Omental fat pad (tissue), 4 donors: Measurements from ENCODE around the gene CARD18. TPM values are rescaled to one million over a fixed set of nuclear protein-coding genes. Genes with fewer than 3 reads are reported as not detected.

ENCODE experiments used
- ATAC-seq: fragments of 150-250 bp; one replicate; pipeline ENCODE4 v1.9.1; 2016; ENCODE audit warnings: mild to moderate bottlenecking, moderate library complexity; ENCODE audit not compliant: low FRiP score
- DNase-seq: peaks from one replicate; pipeline ENCODE4 v3.0.0-alpha.2; 2019; ENCODE audit warnings: low spot score
- total RNA-seq, 4 donors: library from RNA; depleted of rRNA; stranded (reverse); fragments of >200 nt; gene quantifications; one replicate each; pipeline ENCODE4 v1.1.0, GENCODE V29; 2016
- TF ChIP-seq, protein P1 (sequence below), 3 donors: fragments of 450-650 bp; IDR thresholded peaks; one replicate each; pipeline ENCODE4 v1.5.1; 2016 to 2017; ENCODE audit warnings: antibody characterized with exemption in 3 of 3, mild to moderate bottlenecking in 3 of 3, moderate library complexity in 2 of 3

The CARD18 gene
- total RNA-seq, 4 donors from 2014 or later, result not detected

DNA sequence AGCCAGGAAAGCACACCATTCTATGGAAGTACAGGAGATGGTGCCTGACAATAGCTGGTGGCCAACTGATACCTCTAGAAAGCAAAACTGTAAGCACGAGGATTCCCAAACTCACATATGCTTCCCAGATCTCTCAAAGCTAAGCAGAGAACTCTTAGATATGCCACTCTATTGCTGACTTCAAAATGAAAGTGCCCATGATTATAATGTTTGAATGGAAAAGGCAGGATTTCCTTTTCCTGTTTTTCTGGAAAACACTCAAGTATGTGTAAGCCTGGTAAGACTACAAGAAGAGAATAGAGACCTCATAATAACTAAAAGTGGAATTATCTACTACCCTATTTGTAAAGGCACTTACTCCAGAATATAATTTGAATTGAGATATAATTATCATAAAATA lies 2.6 kb upstream of the CARD18 start:
- ATAC-seq, result no peak
- no peak for DNase-seq
- TF ChIP-seq, protein P1, sequence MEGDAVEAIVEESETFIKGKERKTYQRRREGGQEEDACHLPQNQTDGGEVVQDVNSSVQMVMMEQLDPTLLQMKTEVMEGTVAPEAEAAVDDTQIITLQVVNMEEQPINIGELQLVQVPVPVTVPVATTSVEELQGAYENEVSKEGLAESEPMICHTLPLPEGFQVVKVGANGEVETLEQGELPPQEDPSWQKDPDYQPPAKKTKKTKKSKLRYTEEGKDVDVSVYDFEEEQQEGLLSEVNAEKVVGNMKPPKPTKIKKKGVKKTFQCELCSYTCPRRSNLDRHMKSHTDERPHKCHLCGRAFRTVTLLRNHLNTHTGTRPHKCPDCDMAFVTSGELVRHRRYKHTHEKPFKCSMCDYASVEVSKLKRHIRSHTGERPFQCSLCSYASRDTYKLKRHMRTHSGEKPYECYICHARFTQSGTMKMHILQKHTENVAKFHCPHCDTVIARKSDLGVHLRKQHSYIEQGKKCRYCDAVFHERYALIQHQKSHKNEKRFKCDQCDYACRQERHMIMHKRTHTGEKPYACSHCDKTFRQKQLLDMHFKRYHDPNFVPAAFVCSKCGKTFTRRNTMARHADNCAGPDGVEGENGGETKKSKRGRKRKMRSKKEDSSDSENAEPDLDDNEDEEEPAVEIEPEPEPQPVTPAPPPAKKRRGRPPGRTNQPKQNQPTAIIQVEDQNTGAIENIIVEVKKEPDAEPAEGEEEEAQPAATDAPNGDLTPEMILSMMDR (IDR thresholded peaks at IDR 0.05), result no peak

DNA sequence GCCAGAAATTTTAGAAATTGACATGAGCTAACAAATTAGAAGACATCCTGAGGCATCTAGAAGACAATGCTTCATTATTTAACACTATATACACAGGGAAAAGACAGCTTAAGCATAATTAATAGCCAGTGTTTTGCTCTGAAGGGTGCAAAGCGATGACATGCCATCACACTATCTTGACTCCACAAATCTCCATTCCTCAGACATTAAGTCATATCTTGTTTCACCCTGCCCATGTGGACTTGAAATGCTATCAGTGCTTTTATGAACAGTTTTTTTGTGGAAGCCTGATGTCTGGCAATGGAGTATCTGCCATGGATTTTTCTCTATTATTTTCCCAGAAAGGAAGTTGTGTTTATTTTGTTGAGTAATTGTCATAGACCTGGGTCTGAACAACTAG lies 2.3 kb downstream of the CARD18 start:
- DNase-seq (no peak), ATAC-seq (no peak)
- TF ChIP-seq, protein P1 (IDR thresholded peaks at IDR 0.05), result no peak

DNA sequence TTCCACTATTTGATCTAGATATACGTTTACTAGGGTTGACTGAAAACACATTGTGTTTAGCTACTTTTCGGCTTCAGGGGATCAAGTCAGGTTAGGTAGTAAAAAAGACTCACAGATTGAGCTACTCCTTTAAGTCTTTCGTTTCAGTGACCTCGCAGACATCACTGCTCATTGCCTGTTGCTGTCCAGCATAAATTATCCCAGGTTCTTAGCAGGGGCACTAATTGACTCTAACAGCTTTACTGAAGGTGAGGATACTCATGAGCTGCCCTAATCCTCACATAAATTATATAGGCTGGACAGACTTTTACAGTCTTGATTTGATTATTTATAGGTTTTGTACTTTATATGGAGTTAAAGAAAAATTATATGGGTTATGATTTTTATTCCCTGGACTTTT lies 3.7 kb downstream of the CARD18 start:
- TF ChIP-seq, protein P1 (IDR thresholded peaks at IDR 0.05), result no peak
- no peak for ATAC-seq
- DNase-seq, result no peak

DNA sequence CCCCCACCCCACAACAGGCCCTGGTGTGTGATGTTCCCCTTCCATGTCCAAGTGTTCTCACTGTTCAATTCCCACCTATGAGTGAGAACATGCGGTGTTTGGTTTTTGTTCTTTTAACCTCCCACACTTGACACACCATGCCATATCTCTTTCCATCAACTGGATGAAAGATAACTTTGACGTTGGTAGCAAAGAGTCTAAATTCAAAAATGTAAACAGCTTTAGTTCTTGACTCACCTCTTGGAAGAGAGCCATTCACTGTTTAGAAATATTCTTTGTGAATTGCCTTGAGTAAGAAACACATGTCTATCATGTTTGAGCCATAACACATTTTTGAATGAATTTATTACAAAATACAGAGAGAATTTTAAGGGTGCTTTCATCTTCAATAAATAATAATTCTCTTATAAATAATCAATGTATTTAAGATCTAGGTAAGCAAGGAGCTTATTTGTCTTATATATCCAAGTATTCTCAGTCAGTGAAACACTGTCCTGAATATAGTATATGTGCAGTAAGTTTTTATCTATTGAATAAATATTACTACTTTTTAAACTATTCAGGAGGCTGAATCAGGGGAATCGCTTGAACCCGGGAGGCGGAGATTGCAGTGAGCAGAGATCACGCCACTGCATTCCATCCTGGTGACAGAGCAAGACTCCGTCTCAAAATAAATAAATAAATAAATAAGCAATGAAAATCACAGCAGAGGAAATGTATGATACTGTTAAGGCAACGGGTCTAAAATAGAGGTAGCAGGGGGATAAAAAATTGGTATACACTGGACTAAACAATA lies 6.7 kb downstream of the CARD18 start:
- DNase-seq (no peak), ATAC-seq (no peak)
- TF ChIP-seq, protein P1 (IDR thresholded peaks at IDR 0.05), result no peak

DNA sequence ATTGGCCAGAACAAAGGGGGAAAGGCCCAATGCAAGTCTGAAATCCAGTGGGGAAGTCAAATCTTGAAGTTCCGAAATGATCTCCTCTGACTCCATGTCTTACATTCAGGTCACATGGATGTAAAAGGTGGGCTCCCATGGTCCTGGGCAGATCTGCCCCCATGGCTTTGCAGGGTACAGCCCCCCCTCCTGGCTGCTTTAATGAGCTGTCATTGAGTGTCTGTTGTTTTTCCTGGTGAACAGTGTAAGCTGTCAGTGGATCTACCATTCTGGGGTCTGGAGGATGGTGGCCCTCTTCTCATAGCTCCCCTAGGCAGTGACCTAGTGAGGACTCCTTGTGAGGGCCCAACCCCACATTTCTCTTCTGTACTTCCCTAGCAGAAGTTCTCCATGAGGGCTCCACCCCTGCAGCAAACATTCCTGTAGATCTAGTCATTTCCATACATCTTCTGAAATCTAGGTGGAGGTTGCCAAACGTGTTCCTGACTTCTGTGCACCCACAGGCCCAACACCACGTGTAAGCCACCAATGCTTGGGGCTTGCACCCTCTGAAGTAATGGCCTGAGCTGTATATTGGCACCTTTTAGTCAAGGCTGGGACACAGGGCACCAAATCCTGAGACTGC lies 9.3 kb downstream of the CARD18 start:
- TF ChIP-seq, protein P1 (IDR thresholded peaks at IDR 0.05), result no peak
- no peak for ATAC-seq

DNA sequence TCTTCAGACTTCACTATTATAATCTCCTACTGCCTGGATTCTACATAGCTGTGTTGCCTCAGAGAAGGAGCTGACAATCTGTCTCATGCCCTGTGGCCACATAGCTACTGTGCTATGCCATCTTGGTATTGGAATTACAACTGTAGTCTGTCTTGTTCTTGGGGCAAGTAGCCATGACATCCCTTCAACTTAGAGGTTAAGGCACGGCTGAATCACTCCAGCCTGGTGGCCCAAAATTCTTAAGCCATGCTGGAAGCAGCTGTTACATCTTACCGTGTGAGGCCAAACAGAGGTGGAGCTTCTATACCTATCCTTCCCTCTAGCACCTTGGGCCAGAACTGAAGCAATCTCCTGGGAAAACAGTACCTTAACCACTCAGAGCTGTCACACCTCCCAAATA lies 14.8 kb downstream of the CARD18 start:
- DNase-seq (no peak), ATAC-seq (no peak)
- TF ChIP-seq, protein P1 (IDR thresholded peaks at IDR 0.05), result no peak

More for the DNA sequence above, 9.3 kb downstream of the CARD18 start:
- no peak for DNase-seq
